LNCAP (cell line): ENCODE data around the gene STOML2.

Source experiments
- TF ChIP-seq, protein P1 (sequence below): fragments of 450-650 bp; IDR thresholded peaks from 2 replicates; pipeline ENCODE4 v1.5.1; 2017; ENCODE audit warnings: mild to moderate bottlenecking

STOML2 gene, protein sequence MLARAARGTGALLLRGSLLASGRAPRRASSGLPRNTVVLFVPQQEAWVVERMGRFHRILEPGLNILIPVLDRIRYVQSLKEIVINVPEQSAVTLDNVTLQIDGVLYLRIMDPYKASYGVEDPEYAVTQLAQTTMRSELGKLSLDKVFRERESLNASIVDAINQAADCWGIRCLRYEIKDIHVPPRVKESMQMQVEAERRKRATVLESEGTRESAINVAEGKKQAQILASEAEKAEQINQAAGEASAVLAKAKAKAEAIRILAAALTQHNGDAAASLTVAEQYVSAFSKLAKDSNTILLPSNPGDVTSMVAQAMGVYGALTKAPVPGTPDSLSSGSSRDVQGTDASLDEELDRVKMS

DNA sequence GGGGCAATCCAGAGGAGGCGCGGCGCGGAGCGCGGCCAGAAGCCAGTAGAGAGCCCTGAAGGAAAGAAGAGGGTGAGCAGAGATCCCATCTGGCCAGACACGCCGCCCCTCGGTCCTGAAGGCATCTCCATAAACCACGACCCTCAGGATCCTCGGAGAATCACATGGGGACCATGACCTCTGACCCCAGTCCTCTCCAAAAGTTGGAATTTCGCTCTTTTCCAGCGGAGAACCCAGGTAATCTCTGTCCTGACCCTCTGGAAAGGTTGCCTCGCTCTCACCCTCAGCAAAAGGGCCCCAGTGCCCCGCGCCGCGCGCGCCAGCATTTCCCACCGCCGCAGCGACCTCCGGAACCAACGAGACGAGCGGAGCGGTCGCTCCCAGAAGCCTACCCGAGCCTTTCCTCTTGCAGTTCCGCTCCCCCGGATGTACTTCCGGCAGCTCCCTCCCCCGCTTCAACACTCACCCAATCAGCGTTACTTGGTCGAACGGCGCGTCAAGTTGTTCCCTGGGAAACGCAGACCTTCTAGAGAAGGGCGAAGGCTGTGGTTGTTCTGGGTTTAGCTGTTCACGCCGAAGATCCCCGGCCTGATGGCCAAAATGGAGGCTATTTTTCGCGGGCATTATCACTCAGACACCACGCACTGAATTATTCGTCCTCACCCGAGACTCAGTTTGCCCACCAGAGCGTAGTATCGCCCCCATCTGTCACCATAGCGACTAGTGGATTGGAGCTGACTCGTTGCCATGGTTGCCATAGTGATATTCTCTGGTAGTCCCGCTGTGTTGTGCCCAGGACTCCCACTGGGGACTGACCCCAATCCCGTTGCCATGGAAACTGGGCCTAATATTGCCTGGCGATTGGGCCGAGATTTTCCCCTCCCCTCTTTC, at the start of gene STOML2:
TSS of gene STOML2 (minus strand) at position 363 of the 891 bp plus-strand sequence. CDS start at position 326, 37 bp downstream.
- TF ChIP-seq, protein P1, sequence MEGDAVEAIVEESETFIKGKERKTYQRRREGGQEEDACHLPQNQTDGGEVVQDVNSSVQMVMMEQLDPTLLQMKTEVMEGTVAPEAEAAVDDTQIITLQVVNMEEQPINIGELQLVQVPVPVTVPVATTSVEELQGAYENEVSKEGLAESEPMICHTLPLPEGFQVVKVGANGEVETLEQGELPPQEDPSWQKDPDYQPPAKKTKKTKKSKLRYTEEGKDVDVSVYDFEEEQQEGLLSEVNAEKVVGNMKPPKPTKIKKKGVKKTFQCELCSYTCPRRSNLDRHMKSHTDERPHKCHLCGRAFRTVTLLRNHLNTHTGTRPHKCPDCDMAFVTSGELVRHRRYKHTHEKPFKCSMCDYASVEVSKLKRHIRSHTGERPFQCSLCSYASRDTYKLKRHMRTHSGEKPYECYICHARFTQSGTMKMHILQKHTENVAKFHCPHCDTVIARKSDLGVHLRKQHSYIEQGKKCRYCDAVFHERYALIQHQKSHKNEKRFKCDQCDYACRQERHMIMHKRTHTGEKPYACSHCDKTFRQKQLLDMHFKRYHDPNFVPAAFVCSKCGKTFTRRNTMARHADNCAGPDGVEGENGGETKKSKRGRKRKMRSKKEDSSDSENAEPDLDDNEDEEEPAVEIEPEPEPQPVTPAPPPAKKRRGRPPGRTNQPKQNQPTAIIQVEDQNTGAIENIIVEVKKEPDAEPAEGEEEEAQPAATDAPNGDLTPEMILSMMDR, result no peak

DNA sequence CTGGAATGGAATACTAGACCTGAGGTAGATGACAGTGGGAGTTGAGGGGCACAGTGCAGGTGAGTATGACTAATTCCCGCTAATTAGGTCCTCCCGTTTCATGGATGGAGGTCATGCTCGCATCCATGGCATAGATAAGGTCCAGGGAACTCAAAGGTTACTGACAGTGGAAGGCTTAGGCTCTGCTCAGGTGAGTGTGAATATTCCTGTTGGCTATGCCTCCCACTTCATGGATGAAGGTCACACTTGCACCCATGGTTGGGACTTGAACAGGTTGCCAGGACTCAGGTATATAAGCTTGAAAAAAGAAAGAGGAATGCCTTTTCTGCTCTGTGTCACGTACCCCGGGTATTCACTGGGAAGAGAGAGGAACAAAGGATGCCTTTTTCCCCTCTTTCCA, 39.1 kb upstream of the STOML2 start:
- TF ChIP-seq, protein P1, result no peak

DNA sequence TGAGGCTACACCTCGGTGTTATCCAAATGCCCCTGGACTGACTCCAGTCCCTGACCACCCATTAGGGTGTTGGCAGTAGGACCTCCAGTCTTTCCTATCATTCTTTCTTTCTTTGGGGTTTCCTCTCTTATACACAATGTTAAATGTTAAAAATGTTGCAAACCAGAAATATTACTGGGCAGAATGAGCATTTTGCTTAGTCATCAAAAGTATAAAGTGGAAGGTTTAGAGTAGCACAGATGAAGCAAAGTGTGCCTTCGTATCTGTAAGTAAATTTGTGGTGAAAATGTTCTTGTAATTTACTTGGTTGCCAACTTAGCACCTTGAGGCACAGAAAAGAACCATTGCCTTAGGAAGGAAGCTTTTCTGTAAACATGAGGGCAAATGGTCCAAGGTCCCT, 37.2 kb upstream of the STOML2 start:
- TF ChIP-seq, protein P1, result no peak

DNA sequence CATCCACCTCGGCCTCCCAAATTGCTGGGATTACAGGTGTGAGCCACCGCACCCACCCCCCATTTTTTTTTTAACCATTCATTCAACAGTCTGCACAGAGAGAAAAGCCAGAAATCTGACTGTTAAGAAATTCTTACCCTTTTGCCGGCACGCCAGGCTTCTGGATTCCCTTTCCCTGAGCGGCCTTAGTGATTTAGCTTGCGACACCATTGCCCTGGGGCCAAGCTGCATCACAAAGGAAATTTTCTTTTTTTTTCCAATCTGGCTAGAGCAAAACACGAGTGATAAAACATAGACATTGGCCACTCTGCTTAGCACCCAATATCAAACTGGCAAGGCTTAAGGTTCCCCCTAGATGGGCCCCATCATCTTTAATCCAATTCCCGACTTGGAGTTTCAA, 33.9 kb upstream of the STOML2 start:
- TF ChIP-seq, protein P1, result no peak

DNA sequence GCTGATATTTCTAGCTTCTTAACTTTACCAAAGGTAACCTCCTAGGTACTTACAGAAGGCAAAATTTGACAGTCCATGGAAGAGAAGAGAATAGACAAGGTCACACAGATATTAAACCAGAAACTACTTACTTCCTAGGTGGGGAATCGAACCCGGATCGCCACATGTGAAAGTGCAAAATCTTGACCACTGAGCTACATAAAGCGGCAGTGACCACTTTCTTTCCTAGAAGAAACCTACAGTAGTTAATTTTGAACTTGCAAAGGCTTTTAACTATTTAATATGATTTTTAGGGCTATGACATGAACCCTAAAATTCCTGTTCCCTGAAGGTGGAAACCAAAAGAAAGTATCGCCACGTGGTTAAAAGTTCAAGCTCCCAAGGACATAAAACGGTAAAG, 33.1 kb upstream of the STOML2 start:
- TF ChIP-seq, protein P1, result no peak

DNA sequence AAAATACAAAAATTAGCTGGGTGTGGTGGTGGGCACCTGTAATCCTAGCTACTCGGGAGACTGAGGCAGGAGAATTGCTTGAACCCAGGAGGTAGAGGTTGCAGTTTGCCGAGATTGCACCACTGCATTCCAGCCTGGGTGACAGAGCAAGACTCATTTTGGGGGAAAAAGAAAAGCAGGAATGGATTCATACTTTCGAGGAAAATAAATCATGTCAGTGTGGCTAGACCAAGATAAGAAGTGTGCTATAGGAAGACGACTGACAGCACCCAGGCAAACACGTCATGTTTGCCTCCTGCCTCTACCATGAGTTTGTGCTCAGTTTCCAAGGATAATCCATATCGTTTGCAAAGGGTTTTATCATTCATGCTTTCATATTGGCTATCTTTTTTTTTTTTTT, 32.0 kb upstream of the STOML2 start:
- TF ChIP-seq, protein P1, result no peak

DNA sequence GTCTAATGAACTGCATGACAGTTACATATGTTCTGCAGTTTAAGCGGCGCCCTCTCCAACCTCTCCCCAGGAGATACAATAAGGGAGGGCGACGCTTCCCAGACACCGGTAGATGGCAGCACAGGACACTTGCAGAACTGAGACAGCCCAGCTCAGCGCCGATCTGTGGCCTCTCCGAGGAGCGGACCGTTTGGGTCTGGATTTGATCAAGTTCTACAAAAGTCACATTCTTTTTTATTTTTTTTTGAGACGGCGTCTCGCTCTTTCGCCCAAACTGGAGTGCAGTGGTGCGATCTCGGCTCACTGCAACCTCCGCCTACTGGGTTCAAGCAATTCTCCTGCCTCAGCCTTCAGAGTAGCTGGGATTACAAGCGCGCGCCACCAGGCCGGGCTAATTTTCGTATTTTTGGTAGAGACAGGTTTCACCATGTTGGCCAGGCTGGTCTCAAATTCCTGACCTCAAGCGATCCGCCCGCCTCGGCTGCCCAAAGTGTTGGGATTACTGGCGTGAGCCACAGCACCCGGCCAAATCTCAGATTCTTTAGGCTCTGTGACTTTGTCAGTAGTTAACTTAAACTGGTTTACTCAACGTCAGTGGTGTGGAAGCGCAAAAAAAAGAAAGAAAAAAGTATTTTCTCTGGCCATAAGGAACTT, 14.1 kb upstream of the STOML2 start:
- TF ChIP-seq, protein P1, result peak; percentile 95
